Measurements from ENCODE around the gene C19orf12.
A peak's percentile ranks its signal among the peaks of the same experiment; 100 is the strongest.

C19orf12 gene

GRCh38 chr19:29662604-29663404 is 52.3 kb downstream of the C19orf12 start:
- peak; percentile 94 for DNase-seq (ENCODE audit: low spot score)

- no peak for DNase-seq (ENCODE audit: low spot score)
These were observed 52.8 kb downstream of the C19orf12 start for GRCh38 chr19:29662278-29662603.

DNA sequence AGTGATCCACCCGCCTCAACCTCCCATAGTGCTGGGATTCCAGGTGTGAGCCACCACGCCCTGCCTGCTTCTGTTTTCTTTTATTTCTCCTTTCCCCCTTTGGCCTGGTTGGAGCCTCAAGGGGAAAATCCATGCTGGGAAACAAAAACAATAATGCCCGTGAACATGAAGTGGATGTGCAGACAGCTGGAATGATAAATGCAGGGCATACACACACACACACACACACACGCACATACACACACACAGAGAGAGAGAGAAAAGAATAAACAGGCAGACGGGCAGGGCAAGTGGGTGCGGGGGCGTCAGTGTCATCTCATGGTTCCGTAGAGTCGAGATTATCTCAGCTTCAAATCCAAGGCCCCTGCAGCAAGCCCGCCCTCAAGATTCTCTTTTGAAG is 54.2 kb downstream of the C19orf12 start:
- no peak for DNase-seq (ENCODE audit: low spot score)

GRCh38 chr19:29658221-29658991 is 56.7 kb downstream of the C19orf12 start:
- no peak for DNase-seq (ENCODE audit: low spot score)

- no peak for DNase-seq (ENCODE audit: low spot score)
These were observed 59.3 kb downstream of the C19orf12 start for GRCh38 chr19:29655648-29656335.

DNA sequence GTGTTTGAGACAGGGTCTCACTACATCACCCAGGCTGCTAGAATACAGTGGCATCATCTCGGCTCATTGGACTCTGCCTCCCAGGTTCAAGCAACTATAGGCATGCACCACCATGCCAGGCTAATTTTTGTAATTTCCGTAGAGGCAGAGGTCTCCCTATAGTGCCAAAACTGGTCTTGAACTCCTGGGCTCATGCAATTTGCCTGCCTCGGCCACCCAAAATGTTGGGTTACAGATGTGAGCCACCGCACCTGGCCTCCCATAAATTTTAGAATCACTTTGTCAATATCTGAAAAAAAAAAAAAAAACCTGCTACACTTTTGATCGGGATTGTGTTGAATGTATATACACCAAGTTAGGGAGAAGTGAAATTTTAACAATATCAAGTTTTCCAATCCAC is 61.7 kb downstream of the C19orf12 start:
- DNase-seq (ENCODE audit: low spot score): no peak

DNA sequence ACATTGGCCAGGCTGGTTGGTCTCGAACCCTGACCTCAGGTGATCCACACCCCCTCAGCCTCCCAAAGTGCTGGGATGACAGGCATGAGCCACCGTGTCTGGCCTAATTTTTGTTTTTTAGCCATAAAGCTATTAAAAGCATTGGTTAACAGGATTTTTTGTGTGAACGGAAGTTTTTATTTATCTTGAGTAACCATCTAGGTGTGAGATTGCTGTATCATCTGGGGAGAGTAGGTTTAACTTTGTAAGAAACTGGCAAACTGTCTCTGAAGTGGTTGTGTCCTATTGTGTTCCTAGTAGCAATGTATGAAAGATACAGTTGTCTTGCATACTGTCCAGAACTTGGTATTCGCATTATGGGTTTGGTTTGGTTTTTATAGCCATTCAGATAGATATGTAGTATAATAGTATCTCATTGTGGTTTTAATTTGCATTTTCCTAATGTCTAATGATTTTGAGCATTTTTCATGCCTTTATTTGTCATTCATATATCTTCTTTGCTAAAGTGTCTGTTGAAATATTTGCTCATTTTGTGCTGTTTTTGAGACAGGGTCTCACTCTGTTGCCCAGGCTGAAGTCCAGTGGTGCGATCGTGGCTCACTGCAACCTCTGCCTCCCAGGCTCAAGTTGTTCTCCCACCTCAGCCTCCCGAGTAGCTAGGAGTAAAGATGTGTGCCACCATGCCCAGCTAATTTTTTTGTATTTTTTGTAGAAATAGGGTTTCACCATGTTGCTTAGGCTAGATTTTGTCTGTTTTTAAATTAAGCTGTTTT is 63.3 kb downstream of the C19orf12 start:
- no peak for DNase-seq (ENCODE audit: low spot score)

DNA sequence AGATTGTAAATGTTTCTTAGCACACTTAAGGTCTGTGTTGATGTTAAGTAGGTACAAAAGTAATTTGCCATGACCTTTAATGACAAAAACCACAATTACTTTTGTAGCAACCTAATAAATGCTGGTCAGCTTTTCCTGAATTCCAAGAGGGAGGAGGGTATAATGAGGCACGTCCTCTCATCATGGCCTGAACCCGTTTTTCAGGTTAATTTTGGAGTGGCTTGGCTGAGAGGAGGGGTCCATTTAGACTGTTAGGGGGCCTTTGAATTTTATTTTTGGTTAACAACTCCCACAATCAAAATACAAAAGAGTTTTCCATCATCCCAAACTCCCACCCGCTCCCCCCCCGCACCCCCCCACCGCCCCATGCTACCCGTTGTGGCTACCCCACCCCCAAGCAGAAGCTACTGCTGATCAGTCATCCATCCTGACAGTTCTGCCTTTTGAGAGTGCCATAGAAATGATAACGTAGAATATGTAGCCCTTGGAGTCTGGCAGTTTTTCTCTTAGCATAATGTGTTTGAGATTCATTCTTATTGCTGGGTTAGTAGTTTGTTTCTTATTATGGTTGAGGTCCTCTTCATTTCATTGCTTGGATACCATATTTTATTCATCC is 64.2 kb downstream of the C19orf12 start:
- no peak for DNase-seq (ENCODE audit: low spot score)

Data from AG20443 (cell line).